DOHH2 (cell line): ENCODE measurements around the gene EME2.

ENCODE experiments used
- H3F3A ChIP-seq: fragments of 200-600 bp; sonication (generic), shearing (Covaris generic); 2 replicates; pipeline ENCODE4 v1.6.0; 2016; ENCODE audit warnings: antibody characterized with exemption, mild to moderate bottlenecking; ENCODE audit not compliant: control insufficient read depth, insufficient read depth
- H3K27ac ChIP-seq: fragments of 200-600 bp; sonication (generic); 2 replicates; pipeline ENCODE4 v1.5.1; 2014; ENCODE audit warnings: low read depth, mild to moderate bottlenecking, low read length, moderate library complexity
- H3K27me3 ChIP-seq: fragments of 200-600 bp; sonication (generic); 2 replicates; pipeline ENCODE4 v1.6.1; 2014; ENCODE audit warnings: mild to moderate bottlenecking, low read length, mixed read lengths; ENCODE audit not compliant: control insufficient read depth
- H3K36me3 ChIP-seq: fragments of 200-600 bp; sonication (generic); 2 replicates; pipeline ENCODE4 v1.6.1; 2014; ENCODE audit warnings: mild to moderate bottlenecking, low read length, moderate library complexity, mixed read lengths; ENCODE audit not compliant: control insufficient read depth
- H3K4me1 ChIP-seq: fragments of 200-600 bp; sonication (generic); 2 replicates; pipeline ENCODE4 v1.6.1; 2014; ENCODE audit warnings: mild to moderate bottlenecking, low read length, mixed read lengths; ENCODE audit not compliant: control insufficient read depth
- H3K4me2 ChIP-seq: fragments of 200-600 bp; sonication (generic); 2 replicates; pipeline ENCODE4 v1.6.0; 2014; ENCODE audit warnings: mild to moderate bottlenecking, low read length, moderate library complexity
- H3K4me3 ChIP-seq: fragments of 200-600 bp; sonication (generic); 2 replicates; pipeline ENCODE4 v1.5.1; 2014; ENCODE audit warnings: mild to moderate bottlenecking, low read length, mixed read lengths
- H3K79me2 ChIP-seq: fragments of 200-600 bp; sonication (generic); 2 replicates; pipeline ENCODE4 v1.6.1; 2014; ENCODE audit warnings: mild to moderate bottlenecking, low read length, mixed read lengths; ENCODE audit not compliant: control insufficient read depth
- H3K9me2 ChIP-seq: fragments of 200-600 bp; sonication (generic); replicated peaks from 2 replicates; pipeline ENCODE4 v1.6.1; 2014; ENCODE audit warnings: mild to moderate bottlenecking, low read length, mixed read lengths; ENCODE audit not compliant: control insufficient read depth
- H3K9me3 ChIP-seq: fragments of 200-600 bp; sonication (generic); 2 replicates; pipeline ENCODE4 v1.6.1; 2014; ENCODE audit warnings: antibody characterized with exemption, low read length, mixed read lengths; ENCODE audit not compliant: control insufficient read depth, insufficient read depth
- H4K20me1 ChIP-seq: fragments of 200-600 bp; sonication (generic); 2 replicates; pipeline ENCODE4 v1.6.0; 2014; ENCODE audit warnings: low read depth, mild to moderate bottlenecking, antibody characterized with exemption, low read length, moderate library complexity; ENCODE audit not compliant: control insufficient read depth, insufficient read depth
- CTCF ChIP-seq: fragments of 200-600 bp; sonication (generic); IDR thresholded peaks from one replicate; pipeline ENCODE4 v1.5.1; 2014; ENCODE audit warnings: antibody characterized with exemption, mild to moderate bottlenecking, low read depth, low read length; ENCODE audit not compliant: poor library complexity, severe bottlenecking
- EZH2phosphoT487 ChIP-seq: fragments of 200-600 bp; sonication (generic); IDR thresholded peaks from 2 replicates; pipeline ENCODE4 v1.6.1; 2017; ENCODE audit warnings: borderline replicate concordance, mild to moderate bottlenecking, antibody characterized with exemption, low read length, moderate library complexity, mixed read lengths

Gene EME2

GRCh38 chr16:1754204-1754603, 18.4 kb upstream of the EME2 start:
- Histone ChIP-seq H4K20me1 (no peaks in the 10 kb centered on the region), H3K79me2 (no peaks in the 10 kb centered on the region), H3F3A (no peaks in the 10 kb centered on the region), H3K4me2 (no peak overlapping the region), H3K36me3 (peaks cover 36% of the 10 kb centered on the region), H3K4me1 (no peaks in the 10 kb centered on the region), H3K9me3 (no peaks in the 10 kb centered on the region), H3K27me3 (no peaks in the 10 kb centered on the region), H3K27ac (no peak overlapping the region), H3K4me3 (no peak overlapping the region), H3K9me2 (no peaks in the 10 kb centered on the region)
- TF ChIP-seq CTCF (no peak), EZH2phosphoT487 (no peak)

- H3F3A ChIP-seq, result no peaks in the 10 kb centered on the region
- no peaks in the 10 kb centered on the region for H3K9me2 ChIP-seq
- H3K79me2 ChIP-seq, result no peaks in the 10 kb centered on the region
- no peak overlapping the region for H3K4me2 ChIP-seq
- H3K36me3 ChIP-seq, result peaks cover 42% of the 10 kb centered on the region
- no peak overlapping the region for H3K27ac ChIP-seq
- TF ChIP-seq CTCF (no peak), EZH2phosphoT487 (no peak)
- no peaks in the 10 kb centered on the region for H3K27me3 ChIP-seq
- no peaks in the 10 kb centered on the region for H4K20me1 ChIP-seq
- no peaks in the 10 kb centered on the region for H3K9me3 ChIP-seq
- H3K4me1 ChIP-seq, result no peaks in the 10 kb centered on the region
- no peak overlapping the region for H3K4me3 ChIP-seq
Measured at GRCh38 chr16:1757714-1758461, 14.7 kb upstream of the EME2 start.

GRCh38 chr16:1758923-1759322, 13.7 kb upstream of the EME2 start:
- Histone ChIP-seq H3K79me2 (no peaks in the 10 kb centered on the region), H3K9me2 (no peaks in the 10 kb centered on the region), H3K36me3 (peaks cover 50% of the 10 kb centered on the region), H3K27ac (no peak overlapping the region), H4K20me1 (no peaks in the 10 kb centered on the region), H3F3A (no peaks in the 10 kb centered on the region), H3K27me3 (no peaks in the 10 kb centered on the region), H3K4me3 (no peak overlapping the region), H3K4me2 (no peak overlapping the region), H3K4me1 (no peaks in the 10 kb centered on the region), H3K9me3 (no peaks in the 10 kb centered on the region)
- no peak for TF ChIP-seq EZH2phosphoT487
- TF ChIP-seq CTCF, result no peak
